Spinal cord (tissue), 10 donors: ENCODE data around the gene PRSS21. TPM values are rescaled to one million over a fixed set of nuclear protein-coding genes. Genes with fewer than 3 reads are reported as not detected.

Experiments used
- DNase-seq, 6 donors: peaks; one replicate each; pipeline versions ENCODE4 v3.0.0 to v3.0.0-alpha.2; 2013 to 2015; ENCODE audit warnings: low spot score in 6 of 6, low read depth in 4 of 6
- H3K27ac ChIP-seq: one replicate; pipeline ENCODE4 v1.5.1; 2013; ENCODE audit warnings: low read depth, low read length, control low read depth
- H3K27me3 ChIP-seq: one replicate; pipeline ENCODE4 v1.6.1; 2013; ENCODE audit warnings: low read length; ENCODE audit not compliant: control insufficient read depth, insufficient read depth
- H3K36me3 ChIP-seq: one replicate; pipeline ENCODE4 v1.6.1; 2013; ENCODE audit warnings: low read length; ENCODE audit not compliant: control insufficient read depth, insufficient read depth
- H3K4me1 ChIP-seq: one replicate; pipeline ENCODE4 v1.6.1; 2013; ENCODE audit warnings: low read length; ENCODE audit not compliant: control insufficient read depth, insufficient read depth
- H3K4me3 ChIP-seq: one replicate; pipeline ENCODE4 v1.5.1; 2013; ENCODE audit warnings: low read depth, low read length, control low read depth
- H3K9me3 ChIP-seq: one replicate; pipeline ENCODE4 v1.6.1; 2013; ENCODE audit warnings: low read length; ENCODE audit not compliant: control insufficient read depth, insufficient read depth
- WGBS: methylation state at CpG from one replicate; pipeline ENCODE4 v1.1.5; 2013; ENCODE audit warnings: missing lambda C conversion rate; ENCODE audit not compliant: insufficient coverage; 5-methylcytosine and 5-hydroxymethylcytosine counted together
- polyA plus RNA-seq, 2 donors: library from polyadenylated mRNA; unstranded; fragments of 120-200 nt; gene quantifications; one replicate each; pipeline ENCODE4 v1.2.1, GENCODE V29; 2013; ENCODE audit not compliant: insufficient read length in 2 of 2
- total RNA-seq, 2 donors: library from RNA; depleted of rRNA in 1 of 2; stranded (reverse); fragments of 120-200 nt in 1 of 2; fragments of >200 nt in 1 of 2; gene quantifications; one replicate each; pipeline versions ENCODE4 v1.2.3 to v1.2.4, GENCODE V29; 2013 to 2014
- donor health status: healthy.

The PRSS21 gene
- total and polyA plus RNA-seq, 4 donors = 0.28 TPM; not detected in 3

GRCh38 chr16:2817340-2818271, 569 bp downstream of the PRSS21 start:
- Histone ChIP-seq H3K27ac (no peak overlapping the region), H3K9me3 (no peaks in the 10 kb centered on the region), H3K4me3 (no peak overlapping the region), H3K36me3 (no peaks in the 10 kb centered on the region), H3K4me1 (no peaks in the 10 kb centered on the region), H3K27me3 (peaks cover 4% of the 10 kb centered on the region)
- WGBS = 73% methylated on average over 59 of the region's 68 CpGs
- DNase-seq = no peak

- WGBS = 88% methylated on average over 9 of the region's 10 CpGs
- no peaks in the 10 kb centered on the region for H3K9me3 ChIP-seq
- DNase-seq = no peak
- no peaks in the 10 kb centered on the region for H3K4me1 ChIP-seq
- H3K36me3 ChIP-seq = no peaks in the 10 kb centered on the region
- peaks cover 4% of the 10 kb centered on the region for H3K27me3 ChIP-seq
- no peak overlapping the region for H3K27ac ChIP-seq
- H3K4me3 ChIP-seq = no peak overlapping the region
These were observed 1.3 kb downstream of the PRSS21 start for GRCh38 chr16:2818272-2818876.

GRCh38 chr16:2819179-2819938, 2.3 kb downstream of the PRSS21 start:
- peaks cover 4% of the 10 kb centered on the region for H3K27me3 ChIP-seq

GRCh38 chr16:2819939-2820835, 3.1 kb downstream of the PRSS21 start:
- 65% methylated on average over 16 of the region's 17 CpGs for WGBS
- peaks cover 4% of the 10 kb centered on the region for H3K27me3 ChIP-seq
- DNase-seq = no peak
- H3K4me1 ChIP-seq = no peaks in the 10 kb centered on the region
- H3K4me3 ChIP-seq = no peak overlapping the region
- no peaks in the 10 kb centered on the region for H3K9me3 ChIP-seq
- no peaks in the 10 kb centered on the region for H3K36me3 ChIP-seq
- no peak overlapping the region for H3K27ac ChIP-seq

More at GRCh38 chr16:2819179-2819938, 2.3 kb downstream of the PRSS21 start:
- 89% methylated on average over 9 of the region's 18 CpGs for WGBS
- Histone ChIP-seq H3K36me3 (no peaks in the 10 kb centered on the region), H3K4me3 (no peak overlapping the region), H3K4me1 (no peaks in the 10 kb centered on the region), H3K9me3 (no peaks in the 10 kb centered on the region), H3K27ac (no peak overlapping the region)
- no peak for DNase-seq

DNA sequence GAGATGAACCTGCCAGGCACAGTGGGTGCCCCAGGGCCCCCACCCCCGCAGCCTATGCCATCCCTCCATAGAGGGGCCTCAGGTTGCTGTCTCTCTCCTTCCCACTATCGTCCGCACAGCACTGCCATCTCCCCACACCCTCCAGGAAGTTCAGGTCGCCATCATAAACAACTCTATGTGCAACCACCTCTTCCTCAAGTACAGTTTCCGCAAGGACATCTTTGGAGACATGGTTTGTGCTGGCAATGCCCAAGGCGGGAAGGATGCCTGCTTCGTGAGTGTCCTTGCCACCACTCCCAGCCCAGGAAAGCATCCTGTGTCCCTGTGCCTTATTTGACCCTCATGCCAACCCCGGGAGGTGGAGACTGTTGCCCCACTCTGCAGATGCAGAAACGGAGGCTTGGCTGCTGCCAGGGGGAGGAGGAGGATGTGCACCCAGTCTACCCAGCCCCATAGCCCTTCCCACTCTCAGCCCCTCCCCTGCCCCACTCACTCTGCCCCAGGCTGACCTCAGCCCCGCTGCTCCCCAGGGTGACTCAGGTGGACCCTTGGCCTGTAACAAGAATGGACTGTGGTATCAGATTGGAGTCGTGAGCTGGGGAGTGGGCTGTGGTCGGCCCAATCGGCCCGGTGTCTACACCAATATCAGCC, 3.9 kb downstream of the PRSS21 start:
- DNase-seq = no peak
- Histone ChIP-seq H3K27ac (no peak overlapping the region), H3K27me3 (peaks cover 4% of the 10 kb centered on the region), H3K4me3 (no peak overlapping the region), H3K36me3 (no peaks in the 10 kb centered on the region), H3K4me1 (no peaks in the 10 kb centered on the region), H3K9me3 (no peaks in the 10 kb centered on the region)
- WGBS = 82% methylated on average over 7 of the region's 14 CpGs

GRCh38 chr16:2821487-2822157, 4.6 kb downstream of the PRSS21 start:
- WGBS = 77% methylated on average over 6 of the region's 9 CpGs

GRCh38 chr16:2822158-2822495, 5.1 kb downstream of the PRSS21 start:
- peaks cover 4% of the 10 kb centered on the region for H3K27me3 ChIP-seq
- H3K4me3 ChIP-seq = no peak overlapping the region
- H3K36me3 ChIP-seq = no peaks in the 10 kb centered on the region
- DNase-seq = no peak
- no peak overlapping the region for H3K27ac ChIP-seq
- 44% methylated on average over 3 of the region's 8 CpGs for WGBS
- no peaks in the 10 kb centered on the region for H3K9me3 ChIP-seq
- H3K4me1 ChIP-seq = peaks cover 4% of the 10 kb centered on the region

More at GRCh38 chr16:2821487-2822157, 4.6 kb downstream of the PRSS21 start:
- DNase-seq = no peak
- H3K36me3 ChIP-seq = no peaks in the 10 kb centered on the region
- no peak overlapping the region for H3K4me3 ChIP-seq
- H3K27me3 ChIP-seq = peaks cover 4% of the 10 kb centered on the region
- H3K4me1 ChIP-seq = peaks cover 1% of the 10 kb centered on the region
- H3K27ac ChIP-seq = no peak overlapping the region
- no peaks in the 10 kb centered on the region for H3K9me3 ChIP-seq

- peaks cover 6% of the 10 kb centered on the region for H3K4me1 ChIP-seq
- H3K27me3 ChIP-seq = peaks cover 4% of the 10 kb centered on the region
- no peak for DNase-seq
- no peaks in the 10 kb centered on the region for H3K36me3 ChIP-seq
- H3K27ac ChIP-seq = no peak overlapping the region
- H3K9me3 ChIP-seq = no peaks in the 10 kb centered on the region
- 64% methylated on average over 4 of the region's 4 CpGs for WGBS
- no peak overlapping the region for H3K4me3 ChIP-seq
These were observed 5.5 kb downstream of the PRSS21 start for GRCh38 chr16:2822496-2822895.
